ENCODE data around the gene BCL10. TPM values are rescaled to one million over a fixed set of nuclear protein-coding genes. Genes with fewer than 3 reads are reported as not detected.

Gene BCL10
- total and polyA plus RNA-seq, 2 of the 13 experiments (the other 11 are each of a cell fraction or from before 2014, with no cell fraction given) = 3.7 to 14.1 TPM

- no peak; the same call in 1 of the 2 replicates for TF ChIP-seq GFI1 (CRISPR knock-in tag; IDR thresholded peaks at IDR 0.05; ENCODE audit: borderline replicate concordance)
- TF ChIP-seq SRY (CRISPR knock-in tag; IDR thresholded peaks at IDR 0.05) = no peak
- no peak for TF ChIP-seq MBD4 (IDR thresholded peaks at IDR 0.05; ENCODE audit: borderline replicate concordance, low read length)
- no peak for TF ChIP-seq ZIK1 (CRISPR knock-in tag; IDR thresholded peaks at IDR 0.05; ENCODE audit: borderline replicate concordance, low read depth)
- 0 out of 2 replicates have a peak, but pooled peaks have one; percentile 16 for TF ChIP-seq MNT (IDR thresholded peaks at IDR 0.05)
- no peak for TF ChIP-seq KDM1A (CRISPR knock-in tag; IDR thresholded peaks at IDR 0.05)
- no peak for TF ChIP-seq HIVEP1 (CRISPR knock-in tag; IDR thresholded peaks at IDR 0.05)
- TF ChIP-seq, protein P1, sequence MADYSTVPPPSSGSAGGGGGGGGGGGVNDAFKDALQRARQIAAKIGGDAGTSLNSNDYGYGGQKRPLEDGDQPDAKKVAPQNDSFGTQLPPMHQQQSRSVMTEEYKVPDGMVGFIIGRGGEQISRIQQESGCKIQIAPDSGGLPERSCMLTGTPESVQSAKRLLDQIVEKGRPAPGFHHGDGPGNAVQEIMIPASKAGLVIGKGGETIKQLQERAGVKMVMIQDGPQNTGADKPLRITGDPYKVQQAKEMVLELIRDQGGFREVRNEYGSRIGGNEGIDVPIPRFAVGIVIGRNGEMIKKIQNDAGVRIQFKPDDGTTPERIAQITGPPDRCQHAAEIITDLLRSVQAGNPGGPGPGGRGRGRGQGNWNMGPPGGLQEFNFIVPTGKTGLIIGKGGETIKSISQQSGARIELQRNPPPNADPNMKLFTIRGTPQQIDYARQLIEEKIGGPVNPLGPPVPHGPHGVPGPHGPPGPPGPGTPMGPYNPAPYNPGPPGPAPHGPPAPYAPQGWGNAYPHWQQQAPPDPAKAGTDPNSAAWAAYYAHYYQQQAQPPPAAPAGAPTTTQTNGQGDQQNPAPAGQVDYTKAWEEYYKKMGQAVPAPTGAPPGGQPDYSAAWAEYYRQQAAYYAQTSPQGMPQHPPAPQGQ (CRISPR knock-in tag; IDR thresholded peaks at IDR 0.05; ENCODE audit: borderline replicate concordance) = no peak
- no peak; the same call in 1 of the 2 replicates for TF ChIP-seq ISL2 (CRISPR knock-in tag; IDR thresholded peaks at IDR 0.05)
- TF ChIP-seq, protein P2, sequence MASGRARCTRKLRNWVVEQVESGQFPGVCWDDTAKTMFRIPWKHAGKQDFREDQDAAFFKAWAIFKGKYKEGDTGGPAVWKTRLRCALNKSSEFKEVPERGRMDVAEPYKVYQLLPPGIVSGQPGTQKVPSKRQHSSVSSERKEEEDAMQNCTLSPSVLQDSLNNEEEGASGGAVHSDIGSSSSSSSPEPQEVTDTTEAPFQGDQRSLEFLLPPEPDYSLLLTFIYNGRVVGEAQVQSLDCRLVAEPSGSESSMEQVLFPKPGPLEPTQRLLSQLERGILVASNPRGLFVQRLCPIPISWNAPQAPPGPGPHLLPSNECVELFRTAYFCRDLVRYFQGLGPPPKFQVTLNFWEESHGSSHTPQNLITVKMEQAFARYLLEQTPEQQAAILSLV (CRISPR knock-in tag; IDR thresholded peaks at IDR 0.05; ENCODE audit: borderline replicate concordance) = peak; percentile 71; the same call in 1 of the 2 replicates
- no peak for TF ChIP-seq ZFP36L1 (CRISPR knock-in tag; IDR thresholded peaks at IDR 0.05)
- TF ChIP-seq, protein P3, sequence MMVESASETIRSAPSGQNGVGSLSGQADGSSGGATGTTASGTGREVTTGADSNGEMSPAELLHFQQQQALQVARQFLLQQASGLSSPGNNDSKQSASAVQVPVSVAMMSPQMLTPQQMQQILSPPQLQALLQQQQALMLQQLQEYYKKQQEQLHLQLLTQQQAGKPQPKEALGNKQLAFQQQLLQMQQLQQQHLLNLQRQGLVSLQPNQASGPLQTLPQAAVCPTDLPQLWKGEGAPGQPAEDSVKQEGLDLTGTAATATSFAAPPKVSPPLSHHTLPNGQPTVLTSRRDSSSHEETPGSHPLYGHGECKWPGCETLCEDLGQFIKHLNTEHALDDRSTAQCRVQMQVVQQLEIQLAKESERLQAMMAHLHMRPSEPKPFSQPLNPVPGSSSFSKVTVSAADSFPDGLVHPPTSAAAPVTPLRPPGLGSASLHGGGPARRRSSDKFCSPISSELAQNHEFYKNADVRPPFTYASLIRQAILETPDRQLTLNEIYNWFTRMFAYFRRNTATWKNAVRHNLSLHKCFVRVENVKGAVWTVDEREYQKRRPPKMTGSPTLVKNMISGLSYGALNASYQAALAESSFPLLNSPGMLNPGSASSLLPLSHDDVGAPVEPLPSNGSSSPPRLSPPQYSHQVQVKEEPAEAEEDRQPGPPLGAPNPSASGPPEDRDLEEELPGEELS (CRISPR knock-in tag; IDR thresholded peaks at IDR 0.05) = peak; percentile 29; the same call in 1 of the 2 replicates
- TF ChIP-seq ZBTB37 (CRISPR knock-in tag; IDR thresholded peaks at IDR 0.05) = no peak
- TF ChIP-seq PAWR (CRISPR knock-in tag; IDR thresholded peaks at IDR 0.05; ENCODE audit: borderline replicate concordance) = no peak
- 0 out of 2 replicates have a peak, but pooled peaks have one; percentile 25 for TF ChIP-seq MTF1 (CRISPR knock-in tag; IDR thresholded peaks at IDR 0.05)
- TF ChIP-seq JUND (CRISPR knock-in tag; IDR thresholded peaks at IDR 0.05) = no peak
- TF ChIP-seq ATF3 (CRISPR knock-in tag; IDR thresholded peaks at IDR 0.05) = no peak; the same call in 1 of the 2 replicates
- 0 out of 2 replicates have a peak, but pooled peaks have one; percentile 54 for TF ChIP-seq ZBTB25 (CRISPR knock-in tag; IDR thresholded peaks at IDR 0.05)
- no peak for TF ChIP-seq REL (CRISPR knock-in tag; conservative IDR thresholded peaks at IDR 0.05)
Measured at GRCh38 chr1:85259118-85259911, 17.1 kb downstream of the BCL10 start, which contains the start of gene C1orf52 (continued).
